Measurements from ENCODE around the gene ZFR2.

ZFR2 gene

DNA sequence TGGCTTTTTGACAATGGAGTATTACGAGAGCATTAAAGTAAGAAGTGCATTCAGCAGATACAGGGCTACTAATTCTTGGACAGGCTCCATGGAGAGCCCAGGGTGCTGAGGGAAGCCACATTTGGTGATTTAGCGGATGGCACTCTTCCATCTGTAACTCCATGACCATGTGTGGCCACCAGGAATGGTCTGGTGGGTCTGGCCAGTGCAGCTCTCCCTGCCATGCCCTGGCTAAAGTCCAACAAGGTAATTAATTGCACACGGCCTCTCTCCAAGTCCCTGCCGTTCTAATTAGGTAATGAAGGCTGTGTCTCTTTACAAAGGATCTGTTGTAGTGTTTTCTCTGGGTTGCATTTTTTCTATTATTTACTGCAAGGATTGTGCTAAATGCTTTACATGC, 4.3 kb upstream of the ZFR2 start:
- DNase-seq, result no peak

- no peak for DNase-seq
Measured at GRCh38 chr19:3867971-3868769, 668 bp downstream of the ZFR2 start.

GRCh38 chr19:3866910-3867638, 1.8 kb downstream of the ZFR2 start:
- DNase-seq, result no peak

- no peak for DNase-seq
Measured at GRCh38 chr19:3863648-3864047, 5.2 kb downstream of the ZFR2 start.

- no peak for DNase-seq
Measured at GRCh38 chr19:3862826-3863500, 5.9 kb downstream of the ZFR2 start.

DNA sequence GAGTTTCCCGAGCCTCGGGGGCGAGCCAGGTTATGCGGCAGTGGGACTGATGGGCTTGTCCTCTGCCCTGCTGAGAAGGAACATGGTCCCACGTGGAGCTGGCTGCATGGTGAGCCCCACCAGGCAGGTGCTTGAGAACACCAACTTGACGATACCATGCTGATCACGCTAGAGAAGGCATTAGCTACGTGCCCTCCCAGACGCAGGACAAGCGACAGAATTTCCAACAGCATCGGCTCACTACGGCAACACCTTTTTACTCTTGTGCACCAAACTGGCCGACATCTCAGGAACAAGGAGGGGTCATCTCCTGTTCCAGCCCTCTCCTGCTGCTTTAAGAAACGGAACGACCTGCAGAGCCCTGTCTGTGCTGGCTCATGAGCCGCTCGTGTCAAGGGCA, 8.3 kb downstream of the ZFR2 start:
- DNase-seq, result no peak

DNA sequence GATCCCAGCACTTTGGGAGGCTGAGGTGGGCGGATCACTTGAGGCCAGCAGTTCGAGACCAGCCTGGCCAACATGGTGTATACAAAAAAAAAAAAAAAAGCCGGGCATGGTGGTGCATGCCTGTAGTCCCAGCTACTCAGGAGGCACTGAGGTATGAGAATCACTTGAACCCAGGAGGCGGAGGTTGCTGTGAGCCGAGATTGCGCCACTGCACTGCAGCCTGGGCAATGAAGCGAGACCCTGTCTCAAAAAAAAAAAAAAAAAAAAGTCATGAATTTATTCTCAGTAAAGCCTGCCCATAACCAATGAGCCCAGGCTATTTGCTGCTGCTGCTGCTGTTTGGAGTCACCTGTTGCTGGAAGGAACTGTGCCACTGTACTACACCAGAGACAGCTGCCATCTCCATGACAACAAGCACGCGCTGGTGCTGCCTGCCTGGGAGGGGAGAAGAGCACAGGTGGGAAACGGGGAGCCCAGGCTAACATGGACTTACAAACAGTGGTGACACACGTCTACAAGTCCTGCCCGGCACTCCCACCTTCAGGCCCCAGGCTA, 11.3 kb downstream of the ZFR2 start:
- no peak for DNase-seq

DNA sequence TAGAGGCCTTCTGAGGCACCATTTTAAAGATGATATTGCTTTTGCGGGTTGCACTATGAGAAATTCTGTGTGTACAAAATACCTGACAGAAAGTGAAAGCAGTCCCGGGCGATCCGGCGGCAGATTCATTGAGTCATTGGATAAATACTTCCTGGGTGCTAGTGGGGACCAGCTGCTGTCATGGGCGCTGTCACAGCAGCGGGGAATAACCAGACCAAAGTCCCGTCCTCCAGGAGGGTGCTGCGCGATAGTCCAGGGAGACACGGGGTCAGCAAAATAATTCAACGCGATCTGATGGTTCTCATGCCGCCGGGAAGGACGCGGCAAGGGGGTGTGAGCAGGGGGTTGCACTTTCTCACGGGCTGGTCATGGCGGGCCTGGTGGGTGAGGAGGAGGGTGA, 13.5 kb downstream of the ZFR2 start:
- no peak for DNase-seq

- DNase-seq, result no peak
Measured at GRCh38 chr19:3852614-3853254, 16.1 kb downstream of the ZFR2 start.

DNA sequence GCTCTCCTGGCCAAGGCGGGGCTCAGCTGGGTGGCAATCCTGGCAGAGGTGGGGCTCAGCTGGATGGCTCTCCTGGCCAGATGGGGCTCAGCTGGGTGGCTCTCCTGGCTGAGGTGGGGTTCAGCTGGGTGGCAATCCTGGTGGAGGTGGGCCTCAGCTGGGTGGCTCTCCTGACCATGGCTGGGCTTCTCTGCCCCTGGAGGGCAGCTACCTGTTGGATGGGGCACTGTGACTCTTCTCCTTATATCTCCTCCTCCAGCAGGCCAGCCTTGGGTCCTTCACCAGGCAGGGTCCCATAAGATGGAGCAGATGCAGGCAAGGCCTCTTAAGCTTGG, 16.7 kb downstream of the ZFR2 start:
- no peak for DNase-seq

GRCh38 chr19:3851254-3852176, 17.3 kb downstream of the ZFR2 start:
- DNase-seq, result no peak

DNA sequence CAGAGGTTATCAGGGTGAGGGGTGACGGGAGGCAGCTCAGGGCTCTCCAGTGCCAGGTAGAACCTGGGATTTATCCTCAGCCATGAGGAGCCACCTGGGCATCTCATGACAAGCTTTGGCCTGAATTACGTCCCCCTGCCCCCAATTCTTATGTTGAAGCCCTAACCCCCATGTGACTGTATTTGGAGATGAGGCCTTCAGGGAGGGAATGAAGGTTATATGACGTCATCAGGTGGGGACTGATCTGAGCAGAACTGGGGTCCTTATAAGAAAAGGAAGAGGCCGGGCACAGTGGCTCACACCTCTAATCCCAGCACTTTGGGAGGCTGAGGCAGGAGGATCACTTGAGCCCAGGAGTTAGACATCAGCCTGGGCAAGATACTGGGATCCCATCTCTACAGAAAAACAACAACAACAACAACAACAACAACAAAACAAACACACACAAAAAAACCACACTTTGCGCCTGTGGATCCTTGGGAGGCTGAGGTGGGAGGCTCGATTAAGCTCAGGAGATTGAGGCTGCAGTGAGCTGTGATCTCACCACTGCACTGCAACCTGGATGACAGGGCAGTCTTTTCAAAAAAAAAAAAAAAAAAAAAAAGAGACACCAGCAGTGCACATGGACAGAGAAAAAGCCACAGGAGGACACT, 18.4 kb downstream of the ZFR2 start:
- no peak for DNase-seq

DNA sequence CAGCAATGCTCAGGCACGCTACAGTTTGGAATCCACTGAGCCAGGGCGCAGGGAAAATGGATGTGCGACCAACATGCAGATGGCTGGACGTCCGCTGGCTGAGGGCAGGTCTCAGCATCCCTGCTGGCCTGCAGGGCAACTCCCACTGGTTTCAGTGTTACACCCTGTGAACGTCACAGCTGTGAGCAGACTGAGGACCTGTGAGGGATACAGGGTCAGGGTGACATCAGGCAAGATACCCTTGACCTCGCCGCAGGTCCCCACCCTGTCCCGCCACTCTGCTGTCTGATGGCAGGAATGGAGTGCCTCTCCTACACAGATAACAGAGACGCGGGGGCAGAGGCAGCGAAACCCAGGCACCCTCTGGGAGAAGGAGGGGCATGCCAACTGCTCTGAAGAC, 19.1 kb downstream of the ZFR2 start:
- no peak for DNase-seq

- no peak for DNase-seq
Measured at GRCh38 chr19:3849092-3849491, 19.7 kb downstream of the ZFR2 start.

- no peak for DNase-seq
Measured at GRCh38 chr19:3844596-3844995, 24.2 kb downstream of the ZFR2 start.

DNA sequence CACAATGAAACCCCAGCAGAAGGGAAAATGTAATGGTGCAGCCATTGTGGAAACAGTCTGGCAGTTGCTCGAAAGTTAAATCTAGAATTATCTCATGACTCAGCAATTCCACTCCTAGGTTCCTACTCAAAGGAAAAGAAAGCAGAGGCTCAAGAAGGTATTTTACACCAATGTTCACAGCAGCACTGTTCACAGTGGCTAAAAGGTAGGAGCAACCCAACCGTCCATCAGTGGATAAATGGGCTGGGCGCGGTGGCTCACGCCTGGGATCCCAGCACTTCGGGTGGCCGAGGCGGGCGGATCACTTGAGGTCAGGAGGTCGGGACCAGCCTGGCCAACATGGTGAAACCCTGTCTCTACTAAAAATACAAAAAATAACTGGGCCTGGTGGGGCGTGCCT, 25.9 kb downstream of the ZFR2 start:
- no peak for DNase-seq

DNA sequence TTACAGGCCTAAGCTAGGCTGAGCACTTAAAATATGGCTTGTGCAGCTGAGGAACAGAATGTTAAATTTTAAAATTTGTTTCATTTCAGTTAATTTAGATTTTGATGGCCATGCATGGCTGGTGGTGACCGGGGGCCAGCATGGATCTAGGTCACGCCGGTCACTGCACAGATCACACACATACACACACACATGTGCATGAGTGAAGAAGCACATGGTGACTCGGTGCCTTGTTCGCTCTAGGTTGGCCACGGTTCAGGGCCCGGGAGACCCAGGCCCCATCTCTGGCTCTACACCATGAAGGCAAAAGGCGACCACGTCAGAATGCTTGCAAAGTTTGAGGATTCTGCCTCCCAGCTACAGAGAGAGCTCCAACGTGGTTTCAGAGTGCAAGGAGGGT, 28.0 kb downstream of the ZFR2 start:
- no peak for DNase-seq

GRCh38 chr19:3839941-3840340, 28.9 kb downstream of the ZFR2 start:
- DNase-seq, result no peak

DNA sequence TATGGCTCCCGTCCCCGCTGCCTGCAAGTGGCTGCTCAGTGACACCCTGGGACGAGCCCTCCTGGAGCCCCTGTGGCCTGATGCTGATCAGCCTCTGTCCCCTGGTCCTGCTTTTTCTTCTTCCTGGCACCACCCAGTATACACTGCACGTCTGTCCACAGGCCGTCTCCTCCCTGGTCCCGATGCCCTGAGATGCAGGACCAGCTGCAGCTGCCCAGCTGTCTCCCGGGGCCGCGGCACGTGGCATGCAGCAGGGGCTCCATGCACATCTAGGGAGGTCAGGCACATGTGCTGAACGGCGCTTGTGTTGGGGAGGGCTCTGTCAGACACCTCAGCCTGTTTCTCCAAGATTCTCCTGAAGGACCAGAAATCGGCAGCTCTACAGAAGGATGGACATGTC, 30.2 kb downstream of the ZFR2 start:
- no peak for DNase-seq

GRCh38 chr19:3837922-3838321, 30.9 kb downstream of the ZFR2 start:
- no peak for DNase-seq

DNA sequence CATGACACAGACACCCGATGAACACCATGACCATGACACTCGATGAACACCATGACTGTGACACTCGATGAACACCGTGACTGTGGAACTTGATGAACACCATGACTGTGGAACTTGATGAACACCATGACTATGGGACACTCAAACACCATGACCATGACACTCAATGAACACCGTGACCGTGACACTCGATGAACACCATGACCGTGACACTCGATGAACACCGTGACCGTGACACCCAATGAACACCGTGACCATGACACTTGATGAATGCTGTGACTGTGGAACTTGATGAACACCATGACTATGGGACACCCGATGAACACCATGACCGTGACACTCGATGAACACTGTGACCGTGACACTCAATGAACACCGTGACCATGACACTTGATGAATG, 31.5 kb downstream of the ZFR2 start:
- DNase-seq, result no peak

- DNase-seq, result no peak
Measured at GRCh38 chr19:3836887-3837286, 32.0 kb downstream of the ZFR2 start.

Data from right hindlimb (tissue), 1 donor.